ENCODE results near the gene HNRNPAB.

HNRNPAB gene

DNA sequence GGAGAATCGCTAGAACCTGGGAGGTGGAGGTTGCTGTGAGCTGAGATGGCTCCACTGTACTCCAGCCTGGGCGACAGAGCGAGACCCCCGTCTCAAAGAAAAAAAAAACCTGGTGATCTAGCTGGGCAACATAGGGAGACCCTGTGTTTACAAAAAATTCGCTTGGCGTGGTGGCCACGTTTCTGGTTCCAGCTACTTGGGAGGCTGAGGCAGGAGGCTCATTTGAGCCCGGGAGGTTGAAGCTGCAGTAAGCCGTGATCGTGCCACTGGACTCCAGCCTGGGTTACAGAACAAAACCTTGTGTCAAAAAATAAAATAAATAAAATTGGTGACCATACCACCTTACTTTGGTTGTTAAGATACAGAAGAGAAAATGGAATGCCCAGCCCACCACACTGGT lies 1.8 kb upstream of the HNRNPAB start:
- peak; percentile 41 for DNase-seq (ENCODE audit: low spot score)
- TF ChIP-seq, protein P1, sequence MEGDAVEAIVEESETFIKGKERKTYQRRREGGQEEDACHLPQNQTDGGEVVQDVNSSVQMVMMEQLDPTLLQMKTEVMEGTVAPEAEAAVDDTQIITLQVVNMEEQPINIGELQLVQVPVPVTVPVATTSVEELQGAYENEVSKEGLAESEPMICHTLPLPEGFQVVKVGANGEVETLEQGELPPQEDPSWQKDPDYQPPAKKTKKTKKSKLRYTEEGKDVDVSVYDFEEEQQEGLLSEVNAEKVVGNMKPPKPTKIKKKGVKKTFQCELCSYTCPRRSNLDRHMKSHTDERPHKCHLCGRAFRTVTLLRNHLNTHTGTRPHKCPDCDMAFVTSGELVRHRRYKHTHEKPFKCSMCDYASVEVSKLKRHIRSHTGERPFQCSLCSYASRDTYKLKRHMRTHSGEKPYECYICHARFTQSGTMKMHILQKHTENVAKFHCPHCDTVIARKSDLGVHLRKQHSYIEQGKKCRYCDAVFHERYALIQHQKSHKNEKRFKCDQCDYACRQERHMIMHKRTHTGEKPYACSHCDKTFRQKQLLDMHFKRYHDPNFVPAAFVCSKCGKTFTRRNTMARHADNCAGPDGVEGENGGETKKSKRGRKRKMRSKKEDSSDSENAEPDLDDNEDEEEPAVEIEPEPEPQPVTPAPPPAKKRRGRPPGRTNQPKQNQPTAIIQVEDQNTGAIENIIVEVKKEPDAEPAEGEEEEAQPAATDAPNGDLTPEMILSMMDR (IDR thresholded peaks at IDR 0.05) = no peak
- no peak overlapping the region for H3K27ac ChIP-seq
- H3K4me3 ChIP-seq = no peak overlapping the region

DNA sequence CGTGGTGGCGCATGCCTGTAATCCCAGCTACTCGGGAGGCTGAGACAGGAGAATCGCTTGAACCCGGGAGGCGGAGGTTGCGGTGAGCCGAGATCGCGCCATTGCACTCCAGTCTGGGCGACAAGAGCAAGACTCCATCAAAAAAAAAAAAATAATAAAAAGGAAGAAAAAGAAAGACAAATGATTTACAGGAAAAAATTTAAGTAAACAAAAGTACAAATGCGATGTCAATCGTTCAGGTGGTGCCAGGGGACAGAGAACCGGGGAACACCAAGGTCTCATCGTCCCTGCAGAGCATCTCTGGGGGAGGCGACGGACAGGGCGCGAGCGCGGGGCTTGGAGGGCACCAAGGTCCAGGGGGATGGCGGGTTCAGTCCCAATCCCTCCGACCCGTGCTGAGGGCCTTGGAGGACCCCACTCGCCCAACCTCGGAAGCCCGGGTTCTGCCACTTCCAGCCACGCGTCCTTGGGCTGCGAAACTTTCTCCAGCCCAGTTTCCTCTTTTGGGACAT lies 607 bp upstream of the HNRNPAB start:
- H3K27ac ChIP-seq = peak overlapping the region in 1 of 2 donors; percentile 90
- TF ChIP-seq, protein P1 (IDR thresholded peaks at IDR 0.05) = no peak
- peak overlapping the region; percentile 97 for H3K4me3 ChIP-seq
- no peak for DNase-seq (ENCODE audit: low spot score)

DNA sequence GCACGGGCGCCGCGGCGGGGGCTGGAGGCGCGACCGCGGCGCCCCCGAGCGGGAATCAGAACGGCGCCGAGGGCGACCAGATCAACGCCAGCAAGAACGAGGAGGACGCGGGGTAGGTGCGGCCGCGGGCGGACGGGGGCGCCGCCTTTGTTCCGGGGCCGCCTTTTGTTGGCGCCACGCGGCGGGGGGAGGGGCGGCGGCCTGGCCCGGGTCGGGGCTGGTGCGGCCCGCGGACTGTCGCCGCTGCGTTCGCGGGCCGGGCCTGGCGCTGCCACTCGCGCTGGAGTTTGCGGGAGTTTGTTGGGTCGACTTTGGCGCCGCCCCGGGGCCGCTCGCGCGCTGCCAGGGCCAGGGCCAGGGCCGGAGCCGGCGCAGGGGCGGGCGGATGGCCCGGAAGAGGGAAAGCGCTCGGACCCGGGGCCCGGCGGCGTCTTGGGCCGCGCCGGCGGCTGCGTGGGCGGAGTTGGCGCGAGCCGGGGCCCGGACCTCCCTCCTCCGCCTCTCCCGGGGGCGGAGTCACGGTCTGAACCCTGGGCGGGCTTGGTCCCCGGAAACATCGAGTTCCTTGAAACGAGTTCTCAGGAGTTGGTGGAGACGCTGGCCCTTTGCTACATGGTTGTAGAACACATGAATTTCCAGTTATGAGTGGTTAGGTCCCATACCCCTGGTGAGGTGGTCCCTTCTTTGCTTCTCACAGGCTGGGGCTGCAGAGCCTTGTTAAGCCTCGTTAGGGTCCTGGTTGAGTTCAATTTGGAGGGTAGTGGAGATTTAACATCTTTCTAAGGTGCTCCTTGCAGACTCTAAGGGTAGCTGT lies 809 bp downstream of the HNRNPAB start:
- TF ChIP-seq, protein P1 (IDR thresholded peaks at IDR 0.05) = no peak
- Histone ChIP-seq H3K27ac (peak overlapping the region; percentile 83 to 90), H3K4me3 (peak overlapping the region; percentile 97)
- peak; percentile 85 for DNase-seq (ENCODE audit: low spot score)

DNA sequence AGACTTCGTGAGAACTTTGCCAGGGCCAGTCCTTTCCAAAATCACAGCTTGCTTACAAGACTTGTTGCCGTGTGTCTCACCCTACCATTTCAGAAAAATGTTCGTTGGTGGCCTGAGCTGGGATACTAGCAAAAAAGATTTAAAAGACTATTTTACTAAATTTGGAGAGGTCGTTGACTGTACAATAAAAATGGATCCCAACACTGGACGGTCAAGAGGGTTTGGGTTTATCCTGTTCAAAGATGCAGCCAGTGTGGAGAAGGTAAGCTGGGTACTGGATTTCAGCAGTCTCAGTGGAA lies 1.4 kb downstream of the HNRNPAB start:
- H3K4me3 ChIP-seq = peak overlapping the region; percentile 97
- TF ChIP-seq, protein P1 (IDR thresholded peaks at IDR 0.05) = no peak
- peak overlapping the region; percentile 83 to 90 for H3K27ac ChIP-seq
- no peak for DNase-seq (ENCODE audit: low spot score)

DNA sequence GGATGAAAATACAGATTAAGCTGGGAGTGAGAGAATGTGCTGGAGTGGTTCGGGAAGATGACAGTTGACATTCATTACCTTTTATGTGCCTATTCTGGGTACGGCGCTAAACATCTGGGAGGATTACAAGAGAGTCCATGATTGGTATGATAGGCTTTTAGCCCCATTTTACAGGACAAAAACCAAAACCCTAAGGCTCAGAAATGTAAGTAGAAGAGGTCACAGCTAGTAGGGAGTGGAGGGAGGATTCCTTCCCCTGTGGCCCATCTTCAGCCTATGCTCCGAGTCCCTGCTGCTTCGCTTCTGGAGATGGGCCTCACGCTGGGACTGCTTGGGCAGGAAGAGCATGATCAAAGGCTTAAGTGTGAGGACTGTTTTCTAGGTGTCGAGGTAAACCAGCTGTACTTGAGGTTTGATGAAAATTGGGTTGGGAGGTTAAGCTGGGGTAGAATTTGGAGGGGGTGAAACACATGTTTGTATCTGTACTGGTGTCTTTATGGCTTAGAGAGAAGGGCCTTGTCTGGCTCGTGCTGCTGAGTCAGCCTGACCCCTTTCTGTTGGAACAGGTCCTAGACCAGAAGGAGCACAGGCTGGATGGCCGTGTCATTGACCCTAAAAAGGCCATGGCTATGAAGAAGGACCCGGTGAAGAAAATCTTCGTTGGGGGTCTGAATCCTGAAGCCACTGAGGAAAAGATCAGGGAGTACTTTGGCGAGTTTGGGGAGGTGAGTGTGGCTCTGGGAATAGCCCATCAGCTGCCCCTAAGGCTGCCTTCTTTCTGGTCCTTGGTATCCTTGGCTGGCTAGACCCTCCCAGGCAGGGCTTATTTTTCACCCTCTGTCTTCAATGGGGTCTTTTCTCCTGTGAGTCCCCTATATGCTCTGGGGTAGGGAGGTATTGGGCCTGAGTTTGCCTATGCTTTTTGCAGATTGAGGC lies 2.1 kb downstream of the HNRNPAB start:
- TF ChIP-seq, protein P1 (IDR thresholded peaks at IDR 0.05) = no peak
- peak overlapping the region; percentile 8 to 24 for H3K27ac ChIP-seq
- peak; percentile 63 for DNase-seq (ENCODE audit: low spot score)
- peak overlapping the region; percentile 97 for H3K4me3 ChIP-seq

DNA sequence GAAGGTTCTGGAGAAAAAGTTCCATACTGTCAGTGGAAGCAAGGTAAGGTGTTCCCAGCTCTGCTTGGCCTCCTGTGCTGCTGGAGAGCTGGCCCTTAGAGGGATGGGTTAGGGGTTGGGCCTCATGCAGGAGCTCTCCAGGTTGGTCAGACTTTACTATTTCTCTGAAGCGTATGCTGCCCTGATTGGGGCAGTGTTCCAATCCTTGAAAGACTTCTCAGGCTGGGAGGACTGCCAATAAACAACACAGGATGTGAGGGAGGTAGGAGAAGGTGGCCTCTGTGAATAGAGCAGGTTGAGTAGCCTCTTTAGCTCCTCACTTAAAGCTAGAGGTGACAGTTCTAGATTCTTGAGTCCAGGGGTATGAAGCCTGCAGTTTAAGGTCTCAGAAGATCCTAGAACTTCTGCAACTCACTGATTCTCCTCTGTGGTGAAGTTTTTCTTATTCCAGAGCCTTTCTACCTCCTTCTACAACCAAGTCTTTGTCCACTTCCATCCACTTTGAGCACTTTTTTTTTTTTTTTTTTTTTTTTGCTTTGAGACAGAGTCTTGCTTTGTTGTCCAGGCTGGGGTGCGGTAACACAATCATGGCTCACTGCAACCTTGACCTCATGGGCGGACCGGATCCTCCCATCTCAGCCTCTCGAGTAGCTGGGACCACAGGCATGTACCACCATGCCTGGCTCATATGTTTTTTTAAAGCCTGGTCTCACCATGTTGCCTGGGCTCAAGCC lies 3.0 kb downstream of the HNRNPAB start:
- no peak overlapping the region for H3K4me3 ChIP-seq
- DNase-seq (ENCODE audit: low spot score) = peak; percentile 62
- TF ChIP-seq, protein P1 (IDR thresholded peaks at IDR 0.05) = no peak
- no peak overlapping the region for H3K27ac ChIP-seq

All from coronary artery (tissue), 2 donors.